ENCODE results near the gene KCNT1.
"Not testable (repeated sequence)": the region's sequence is repeated elsewhere in the genome, so short reads cannot be mapped to it uniquely, and the experiment has no call there.

Gene KCNT1

GRCh38 chr9:135667463-135668001 lies 34.5 kb upstream of the KCNT1 start:
- Mint-ChIP-seq H3K4me1 (no peaks in the 10 kb centered on the region), H3K27me3 (peaks cover 3% of the 10 kb centered on the region), H3K9me3 (no peaks in the 10 kb centered on the region), H3K36me3 (ENCODE audit: low read depth) (no peaks in the 10 kb centered on the region), H3K27ac (no peak overlapping the region), H3K4me3 (no peak overlapping the region)
- no peak for DNase-seq
- no peak for ATAC-seq

DNA sequence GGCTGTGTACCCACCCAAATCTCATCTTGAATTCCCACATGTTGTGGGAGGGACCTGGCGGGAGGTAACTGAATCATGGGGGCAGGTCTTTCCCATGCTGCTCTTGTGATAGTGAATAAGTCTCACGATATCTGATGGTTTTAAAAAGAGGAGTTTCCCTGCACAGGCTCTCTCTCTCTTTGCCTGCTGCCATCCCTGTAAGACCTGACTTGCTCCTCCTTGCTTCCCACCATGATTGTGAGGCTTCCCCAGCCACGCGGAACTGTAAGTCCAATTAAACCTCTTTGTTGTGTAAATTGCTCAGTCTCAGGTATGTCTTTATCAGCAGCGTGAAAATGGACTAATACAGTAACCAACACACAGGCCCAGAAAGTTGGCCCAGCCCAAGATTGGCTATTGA lies 33.0 kb upstream of the KCNT1 start:
- not testable (repeated sequence) for H3K9me3 Mint-ChIP-seq

DNA sequence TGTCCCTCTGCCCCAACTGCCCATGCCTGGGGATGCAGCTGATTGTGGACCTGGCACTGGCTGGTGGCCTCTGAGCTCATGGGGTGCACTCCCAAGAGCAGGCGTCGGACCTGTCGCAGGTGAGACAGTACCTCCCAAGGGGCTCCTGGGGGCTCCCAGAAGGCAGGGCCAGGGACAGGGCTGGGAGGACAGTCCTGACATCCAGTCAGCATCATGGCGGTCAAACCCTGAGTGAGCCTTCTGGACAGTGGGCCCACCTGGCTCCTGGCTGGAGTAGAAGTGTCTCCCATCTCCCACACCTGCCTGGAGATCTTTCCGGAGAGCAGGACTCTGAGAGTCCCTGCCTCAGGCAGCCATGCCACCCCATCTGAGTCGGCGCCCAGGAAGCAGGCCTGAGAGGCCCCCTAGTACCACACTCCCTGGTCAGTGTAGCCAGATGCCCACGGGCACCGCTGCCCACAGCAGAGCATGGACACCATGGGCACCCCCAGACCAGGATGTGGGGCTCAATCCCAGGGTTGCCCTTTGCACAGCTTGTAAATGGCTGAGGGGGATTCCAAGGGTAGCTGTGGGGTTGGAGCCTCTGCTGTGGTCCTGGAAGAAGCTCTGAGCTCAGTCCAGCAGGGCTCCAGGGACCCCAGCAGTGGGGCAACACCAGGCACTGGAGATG lies 32.2 kb upstream of the KCNT1 start:
- H3K27me3 Mint-ChIP-seq, result peaks cover 3% of the 10 kb centered on the region
- H3K4me3 Mint-ChIP-seq, result no peak overlapping the region

More for the DNA sequence above, 33.0 kb upstream of the KCNT1 start:
- H3K27me3 Mint-ChIP-seq; H3K4me3 Mint-ChIP-seq; ATAC-seq; H3K4me1 Mint-ChIP-seq; DNase-seq; H3K27ac Mint-ChIP-seq; H3K36me3 Mint-ChIP-seq (ENCODE audit: low read depth): not testable (repeated sequence)

GRCh38 chr9:135670721-135671590 lies 31.0 kb upstream of the KCNT1 start:
- no peak overlapping the region for H3K4me3 Mint-ChIP-seq
- ATAC-seq (no peak), DNase-seq (no peak)
- H3K4me1 Mint-ChIP-seq, result no peaks in the 10 kb centered on the region
- peaks cover 5% of the 10 kb centered on the region for H3K27me3 Mint-ChIP-seq
- H3K36me3 Mint-ChIP-seq (ENCODE audit: low read depth), result no peaks in the 10 kb centered on the region
- no peaks in the 10 kb centered on the region for H3K9me3 Mint-ChIP-seq
- H3K27ac Mint-ChIP-seq, result no peak overlapping the region

More for the DNA sequence above, 32.2 kb upstream of the KCNT1 start:
- Mint-ChIP-seq H3K4me1 (no peaks in the 10 kb centered on the region), H3K36me3 (ENCODE audit: low read depth) (no peaks in the 10 kb centered on the region), H3K27ac (no peak overlapping the region), H3K9me3 (no peaks in the 10 kb centered on the region)
- DNase-seq (no peak), ATAC-seq (no peak)

GRCh38 chr9:135671591-135672041 lies 30.4 kb upstream of the KCNT1 start:
- DNase-seq (no peak), ATAC-seq (peak; percentile 11)
- Mint-ChIP-seq H3K9me3 (no peaks in the 10 kb centered on the region), H3K36me3 (ENCODE audit: low read depth) (no peaks in the 10 kb centered on the region), H3K27me3 (peaks cover 5% of the 10 kb centered on the region), H3K4me3 (no peak overlapping the region), H3K27ac (no peak overlapping the region), H3K4me1 (no peaks in the 10 kb centered on the region)

- not testable (repeated sequence) for H3K9me3 Mint-ChIP-seq; DNase-seq; ATAC-seq; H3K36me3 Mint-ChIP-seq (ENCODE audit: low read depth); H3K4me3 Mint-ChIP-seq; H3K27ac Mint-ChIP-seq; H3K4me1 Mint-ChIP-seq; H3K27me3 Mint-ChIP-seq
Measured at GRCh38 chr9:135672786-135673185, 29.2 kb upstream of the KCNT1 start.

DNA sequence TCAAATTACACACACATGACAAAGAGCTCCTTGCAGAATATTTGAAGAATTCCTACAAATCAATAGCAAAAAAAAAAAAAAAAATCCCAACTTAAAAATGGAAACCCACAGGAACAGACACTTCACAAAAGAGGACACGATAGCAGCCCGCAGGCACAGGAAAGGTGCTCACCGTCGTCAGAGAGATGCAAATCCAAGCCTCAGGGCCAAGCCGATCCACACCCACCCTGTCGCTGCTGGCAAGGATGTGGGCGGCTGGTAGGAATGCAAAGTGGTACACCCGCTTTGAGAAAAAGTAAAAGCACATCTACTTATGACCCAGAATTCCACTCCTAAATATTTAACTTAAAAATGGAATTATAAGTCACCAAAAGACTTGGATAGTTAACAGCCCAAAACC lies 28.0 kb upstream of the KCNT1 start:
- Mint-ChIP-seq H3K27ac (no peak overlapping the region), H3K9me3 (no peaks in the 10 kb centered on the region), H3K27me3 (peaks cover 5% of the 10 kb centered on the region), H3K4me1 (no peaks in the 10 kb centered on the region), H3K36me3 (ENCODE audit: low read depth) (no peaks in the 10 kb centered on the region), H3K4me3 (no peak overlapping the region)
- no peak for DNase-seq
- ATAC-seq, result no peak

DNA sequence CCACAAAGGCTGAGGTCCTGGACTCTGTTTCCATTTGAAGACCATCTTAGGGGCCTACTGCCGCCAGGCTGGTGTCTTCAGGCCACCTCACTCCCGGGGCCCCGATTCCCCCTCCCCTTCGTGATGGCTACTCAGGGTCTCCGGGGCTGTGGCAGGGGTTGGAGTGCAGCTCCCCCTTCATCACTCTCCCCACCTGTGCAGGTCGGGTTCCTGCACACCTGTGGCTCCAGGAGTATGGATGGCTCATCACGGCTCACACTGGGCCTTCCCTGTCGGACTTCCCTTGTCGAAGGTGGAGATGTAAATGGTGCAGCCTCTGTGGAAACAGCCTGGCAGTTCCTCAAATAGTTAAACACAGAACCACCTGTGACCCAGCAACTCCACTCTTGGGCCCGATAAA lies 27.0 kb upstream of the KCNT1 start:
- H3K4me3 Mint-ChIP-seq, result no peak overlapping the region
- no peak for ATAC-seq

DNA sequence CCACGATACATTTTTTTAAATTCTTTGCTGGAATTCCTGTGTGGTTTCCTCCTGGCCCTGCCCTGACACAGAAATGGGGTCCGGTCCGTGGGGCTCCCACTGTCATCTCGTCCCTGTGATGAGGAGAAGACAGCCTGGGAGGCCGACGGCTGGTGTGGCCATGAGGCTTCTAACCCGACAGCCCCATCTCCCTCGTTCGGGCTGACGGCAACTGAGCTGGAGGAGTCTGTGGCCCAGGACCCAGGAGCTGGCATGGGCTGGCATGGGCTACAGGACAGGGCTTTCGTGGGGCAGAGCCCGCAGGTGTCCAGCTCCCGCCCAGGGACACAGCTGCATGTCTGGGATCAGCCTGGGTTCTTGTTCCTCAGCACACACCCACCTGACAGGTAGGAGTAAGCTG lies 25.1 kb upstream of the KCNT1 start:
- ATAC-seq, result no peak
- no peak overlapping the region for H3K4me3 Mint-ChIP-seq

More for the DNA sequence above, 27.0 kb upstream of the KCNT1 start:
- no peak for DNase-seq
- Mint-ChIP-seq H3K27me3 (peaks cover 5% of the 10 kb centered on the region), H3K9me3 (no peaks in the 10 kb centered on the region), H3K36me3 (ENCODE audit: low read depth) (no peaks in the 10 kb centered on the region), H3K27ac (no peak overlapping the region), H3K4me1 (no peaks in the 10 kb centered on the region)

DNA sequence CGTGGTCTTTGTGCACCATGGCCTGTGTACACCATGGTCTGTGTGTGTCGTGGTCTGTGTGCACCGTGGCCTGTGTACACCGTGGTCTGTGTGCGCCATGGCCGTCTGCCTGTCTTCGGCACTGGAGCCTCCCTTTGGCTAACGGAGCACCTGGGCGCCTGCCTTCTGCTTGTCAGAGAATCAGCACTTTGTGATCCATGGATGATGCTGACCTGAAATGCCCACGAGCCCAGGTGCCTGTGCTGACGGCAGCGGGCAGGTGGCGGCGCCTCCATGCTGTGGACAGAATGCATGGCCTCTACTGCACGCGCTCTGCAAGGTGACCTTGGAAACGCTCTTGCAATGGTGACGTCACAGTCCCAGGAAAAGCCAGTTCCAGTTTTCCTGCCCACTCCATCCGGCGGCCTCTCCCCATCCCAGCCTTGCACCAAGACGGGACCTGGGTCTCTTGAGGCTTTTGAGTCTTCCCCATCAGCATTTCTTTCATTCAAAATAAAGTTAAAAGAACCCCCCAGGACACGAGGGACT lies 24.3 kb upstream of the KCNT1 start:
- Mint-ChIP-seq H3K27me3 (peaks cover 2% of the 10 kb centered on the region), H3K9me3 (no peaks in the 10 kb centered on the region), H3K4me1 (no peaks in the 10 kb centered on the region), H3K36me3 (ENCODE audit: low read depth) (no peaks in the 10 kb centered on the region), H3K4me3 (no peak overlapping the region), H3K27ac (no peak overlapping the region)
- no peak for DNase-seq
- no peak for ATAC-seq

More for the DNA sequence above, 25.1 kb upstream of the KCNT1 start:
- DNase-seq, result no peak
- Mint-ChIP-seq H3K27me3 (peaks cover 5% of the 10 kb centered on the region), H3K36me3 (ENCODE audit: low read depth) (no peaks in the 10 kb centered on the region), H3K9me3 (no peaks in the 10 kb centered on the region), H3K4me1 (no peaks in the 10 kb centered on the region), H3K27ac (no peak overlapping the region)

GRCh38 chr9:135678236-135679017 lies 23.6 kb upstream of the KCNT1 start:
- H3K27me3 Mint-ChIP-seq, result peaks cover 2% of the 10 kb centered on the region
- H3K36me3 Mint-ChIP-seq (ENCODE audit: low read depth), result no peaks in the 10 kb centered on the region
- H3K4me3 Mint-ChIP-seq, result no peak overlapping the region
- DNase-seq (no peak), ATAC-seq (no peak)
- no peak overlapping the region for H3K27ac Mint-ChIP-seq
- H3K4me1 Mint-ChIP-seq, result no peaks in the 10 kb centered on the region
- no peaks in the 10 kb centered on the region for H3K9me3 Mint-ChIP-seq

DNA sequence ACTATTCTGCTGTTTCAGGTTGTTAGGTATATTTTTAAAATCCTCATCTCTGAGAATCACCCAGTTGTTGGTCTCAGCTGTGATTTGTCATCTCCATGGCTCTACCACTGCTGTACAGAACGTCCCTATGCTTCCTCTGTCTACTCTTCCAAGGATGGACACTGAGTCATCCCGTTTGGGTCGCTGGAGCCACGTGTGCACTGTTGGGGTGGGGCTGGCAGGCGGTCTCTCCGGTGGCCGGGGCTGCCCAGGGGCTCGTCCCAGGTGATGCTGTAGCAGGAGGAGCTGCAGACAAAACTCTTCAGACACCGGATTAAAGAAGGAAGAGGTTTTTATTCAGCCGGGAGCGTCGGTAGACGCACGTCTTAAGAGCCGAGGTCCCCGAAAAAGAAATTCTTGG lies 21.9 kb upstream of the KCNT1 start:
- H3K27me3 Mint-ChIP-seq, result peaks cover 2% of the 10 kb centered on the region
- no peak overlapping the region for H3K27ac Mint-ChIP-seq
- H3K4me1 Mint-ChIP-seq, result no peaks in the 10 kb centered on the region
- ATAC-seq (no peak), DNase-seq (no peak)
- H3K4me3 Mint-ChIP-seq, result no peak overlapping the region
- no peaks in the 10 kb centered on the region for H3K9me3 Mint-ChIP-seq
- H3K36me3 Mint-ChIP-seq (ENCODE audit: low read depth), result no peaks in the 10 kb centered on the region

DNA sequence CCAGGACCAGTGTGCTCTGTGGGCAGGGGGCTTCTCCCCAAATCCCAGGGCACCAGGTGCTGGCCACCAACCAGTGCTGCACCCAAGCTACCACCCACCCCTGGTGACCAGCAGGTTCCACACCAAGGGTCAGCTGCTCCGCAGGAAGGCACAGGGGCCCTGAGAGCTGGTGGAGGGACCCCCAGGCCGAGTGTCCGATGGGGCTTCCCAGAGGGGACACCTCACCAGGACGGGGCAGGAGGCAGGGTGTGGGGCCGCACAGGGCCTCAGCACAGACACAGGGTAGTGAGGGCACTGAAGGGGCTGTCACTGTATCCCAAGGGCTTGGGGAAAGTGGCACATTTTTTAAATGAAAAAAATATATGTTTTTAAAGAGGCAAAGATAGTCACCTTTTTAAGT lies 20.8 kb upstream of the KCNT1 start:
- DNase-seq (no peak), ATAC-seq (no peak)
- Mint-ChIP-seq H3K27ac (no peak overlapping the region), H3K9me3 (no peaks in the 10 kb centered on the region), H3K27me3 (no peaks in the 10 kb centered on the region), H3K4me3 (no peak overlapping the region), H3K4me1 (no peaks in the 10 kb centered on the region), H3K36me3 (ENCODE audit: low read depth) (no peaks in the 10 kb centered on the region)

- H3K9me3 Mint-ChIP-seq, result no peaks in the 10 kb centered on the region
- no peaks in the 10 kb centered on the region for H3K4me1 Mint-ChIP-seq
- DNase-seq (no peak), ATAC-seq (no peak)
- H3K27me3 Mint-ChIP-seq, result no peaks in the 10 kb centered on the region
- H3K36me3 Mint-ChIP-seq (ENCODE audit: low read depth), result no peaks in the 10 kb centered on the region
- no peak overlapping the region for H3K27ac Mint-ChIP-seq
- no peak overlapping the region for H3K4me3 Mint-ChIP-seq
Measured at GRCh38 chr9:135683401-135684034, 18.5 kb upstream of the KCNT1 start.

All from activated naive CD8-positive, alpha-beta T cell treated with anti-CD3 and anti-CD28 coated beads, Interleukin-2, amount 50 U/mL, for 24 hours (primary cell).